ENCODE measurements around the gene APOB. TPM values are rescaled to one million over a fixed set of nuclear protein-coding genes. Genes with fewer than 3 reads are reported as not detected.

Gene APOB
- total RNA-seq, 2 donors from 2014 or later = 0.09 to 0.91 TPM

DNA sequence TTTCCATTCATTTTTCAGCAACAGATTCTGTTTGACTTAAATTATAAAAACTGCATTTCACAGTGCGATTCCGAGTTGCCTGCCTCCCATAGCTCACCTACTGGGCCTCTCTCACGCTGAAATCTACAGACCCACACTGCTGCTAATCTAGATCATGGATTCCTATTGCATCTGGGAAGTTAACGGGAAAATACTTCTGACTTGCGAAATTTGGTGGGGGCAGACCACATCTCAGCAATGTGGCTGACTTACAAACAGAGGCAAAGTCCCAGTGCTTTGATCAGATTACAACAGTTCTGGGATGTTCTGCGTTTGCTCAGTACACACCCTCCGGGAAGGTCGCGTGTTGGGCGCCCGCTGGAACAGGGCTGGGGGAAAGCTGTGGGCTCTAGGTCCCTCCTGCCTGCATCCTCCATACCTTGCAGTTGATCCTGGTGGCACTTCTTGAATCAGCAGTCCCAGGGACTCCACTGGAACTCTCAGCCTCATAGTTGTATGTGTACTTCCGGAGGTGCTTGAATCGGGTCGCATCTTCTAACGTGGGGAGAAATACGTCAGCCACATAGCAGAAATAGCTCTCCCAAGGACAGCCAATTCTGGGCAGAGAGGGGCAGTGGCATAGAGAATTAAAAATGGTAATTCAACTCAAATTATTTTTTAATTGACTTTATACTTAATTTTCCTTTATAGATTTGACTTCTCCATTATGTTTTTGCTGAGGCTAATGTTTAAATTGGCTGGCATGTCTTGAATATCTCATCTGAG is 1.7 kb downstream of the APOB start:
- no peaks in the 10 kb centered on the region for H3K36me3 ChIP-seq
- intact Hi-C loops (cut with DNase I) = loop anchor here (2.0 to 5.0 kb wide), 2 partner anchors 275 to 379 kb away; no protein-coding TSS in a partner anchor
- no peak overlapping the region for H3K4me3 ChIP-seq
- H3K4me1 ChIP-seq (replicated peaks) = no peaks in the 10 kb centered on the region
- H3K9me3 ChIP-seq = no peaks in the 10 kb centered on the region
- TF ChIP-seq, protein P1, sequence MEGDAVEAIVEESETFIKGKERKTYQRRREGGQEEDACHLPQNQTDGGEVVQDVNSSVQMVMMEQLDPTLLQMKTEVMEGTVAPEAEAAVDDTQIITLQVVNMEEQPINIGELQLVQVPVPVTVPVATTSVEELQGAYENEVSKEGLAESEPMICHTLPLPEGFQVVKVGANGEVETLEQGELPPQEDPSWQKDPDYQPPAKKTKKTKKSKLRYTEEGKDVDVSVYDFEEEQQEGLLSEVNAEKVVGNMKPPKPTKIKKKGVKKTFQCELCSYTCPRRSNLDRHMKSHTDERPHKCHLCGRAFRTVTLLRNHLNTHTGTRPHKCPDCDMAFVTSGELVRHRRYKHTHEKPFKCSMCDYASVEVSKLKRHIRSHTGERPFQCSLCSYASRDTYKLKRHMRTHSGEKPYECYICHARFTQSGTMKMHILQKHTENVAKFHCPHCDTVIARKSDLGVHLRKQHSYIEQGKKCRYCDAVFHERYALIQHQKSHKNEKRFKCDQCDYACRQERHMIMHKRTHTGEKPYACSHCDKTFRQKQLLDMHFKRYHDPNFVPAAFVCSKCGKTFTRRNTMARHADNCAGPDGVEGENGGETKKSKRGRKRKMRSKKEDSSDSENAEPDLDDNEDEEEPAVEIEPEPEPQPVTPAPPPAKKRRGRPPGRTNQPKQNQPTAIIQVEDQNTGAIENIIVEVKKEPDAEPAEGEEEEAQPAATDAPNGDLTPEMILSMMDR (IDR thresholded peaks at IDR 0.05) = no peak
- TF ChIP-seq POLR2A (IDR thresholded peaks at IDR 0.05) (no peak), POLR2AphosphoS5 (IDR thresholded peaks at IDR 0.05) (no peak)
- DNase-seq (ENCODE audit: low spot score) = no peak
- H3K27ac ChIP-seq = no peak overlapping the region
- H3K27me3 ChIP-seq (replicated peaks; ENCODE audit: insufficient read depth) = no peaks in the 10 kb centered on the region
- WGBS = 53% methylated on average over 16 of the region's 16 CpGs

DNA sequence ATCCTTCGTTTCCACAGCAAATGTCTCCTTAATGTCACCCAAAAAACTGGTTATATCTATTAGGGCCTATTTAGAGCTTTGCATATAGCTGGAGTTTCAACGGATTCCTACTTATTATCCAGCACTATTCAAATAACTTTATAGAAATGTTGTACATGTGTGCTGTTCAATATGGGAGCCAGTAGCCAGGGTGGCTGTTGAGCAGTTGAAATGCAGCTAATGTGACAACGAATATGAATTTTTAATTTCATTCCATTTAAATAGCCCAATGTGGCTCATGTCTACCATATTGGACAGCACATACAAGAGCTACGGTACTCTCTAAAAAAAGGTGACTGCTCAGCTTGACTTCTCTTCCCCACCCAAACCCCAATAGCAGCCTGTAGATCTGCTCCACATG is 2.4 kb downstream of the APOB start:
- intact Hi-C loops (cut with DNase I) = loop anchor here (2.0 to 5.0 kb wide), 2 partner anchors 276 to 379 kb away; no protein-coding TSS in a partner anchor
- WGBS = 75% methylated on average over 4 of the region's 4 CpGs
- TF ChIP-seq POLR2A (IDR thresholded peaks at IDR 0.05) (no peak), POLR2AphosphoS5 (IDR thresholded peaks at IDR 0.05) (no peak)
- no peak overlapping the region for H3K4me3 ChIP-seq
- H3K36me3 ChIP-seq = no peaks in the 10 kb centered on the region
- H3K27ac ChIP-seq = no peak overlapping the region
- H3K27me3 ChIP-seq (replicated peaks; ENCODE audit: insufficient read depth) = no peaks in the 10 kb centered on the region
- H3K9me3 ChIP-seq = no peaks in the 10 kb centered on the region
- H3K4me1 ChIP-seq (replicated peaks) = no peaks in the 10 kb centered on the region
- DNase-seq (ENCODE audit: low spot score) = no peak

DNA sequence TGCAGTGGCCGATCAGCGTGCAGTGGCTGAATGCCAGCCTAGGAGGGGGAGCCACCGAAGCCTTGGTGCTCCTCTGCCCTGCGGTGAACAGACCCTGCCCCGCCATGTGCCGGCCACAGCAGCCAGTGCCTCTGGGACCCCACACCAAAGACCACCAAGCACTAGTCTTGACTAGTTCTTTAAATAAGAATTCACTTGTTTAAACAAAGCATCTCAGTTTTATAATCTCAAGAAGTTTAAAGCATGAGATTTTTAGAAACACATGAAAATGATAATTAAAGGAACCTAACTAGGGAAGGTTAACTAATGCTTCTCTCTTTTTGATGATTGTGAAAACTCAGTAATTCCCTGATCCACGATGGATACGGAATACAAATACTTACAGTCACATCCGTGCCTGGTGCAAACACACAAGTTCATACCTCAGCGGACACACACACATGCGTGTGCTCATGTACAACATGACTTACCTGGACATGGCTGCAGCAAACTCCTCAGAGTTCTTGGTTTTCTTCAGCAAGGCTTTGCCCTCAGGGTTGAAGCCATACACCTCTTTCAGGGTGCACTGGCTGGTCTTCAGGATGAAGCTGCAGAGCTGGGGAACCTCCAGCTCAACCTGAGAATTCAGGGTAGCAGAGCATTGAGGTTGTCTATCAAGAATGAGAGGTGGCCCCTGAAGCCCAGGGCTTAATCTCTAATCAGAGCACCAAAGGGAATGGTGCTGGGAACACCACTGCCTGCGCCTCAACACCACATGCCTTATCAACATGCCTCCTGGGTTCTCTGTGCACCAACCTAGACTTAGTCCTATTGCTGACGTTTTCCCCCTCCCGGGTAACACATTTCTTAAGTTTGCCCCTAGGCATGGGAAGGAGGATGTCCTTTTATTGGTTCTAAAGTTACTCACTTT is 3.1 kb downstream of the APOB start:
- 74% methylated on average over 14 of the region's 14 CpGs for WGBS
- Histone ChIP-seq H3K9me3 (no peaks in the 10 kb centered on the region), H3K4me3 (no peak overlapping the region), H3K36me3 (no peaks in the 10 kb centered on the region), H3K27me3 (replicated peaks; ENCODE audit: insufficient read depth) (no peaks in the 10 kb centered on the region), H3K4me1 (replicated peaks) (no peaks in the 10 kb centered on the region), H3K27ac (no peak overlapping the region)
- intact Hi-C loops (cut with DNase I) = loop anchor here (2.0 to 5.0 kb wide), 2 partner anchors 277 to 378 kb away; no protein-coding TSS in a partner anchor
- no peak for DNase-seq (ENCODE audit: low spot score)
- no peak for TF ChIP-seq POLR2AphosphoS5 (IDR thresholded peaks at IDR 0.05)
- no peak for TF ChIP-seq POLR2A (IDR thresholded peaks at IDR 0.05)
- TF ChIP-seq, protein P1 (IDR thresholded peaks at IDR 0.05) = no peak

DNA sequence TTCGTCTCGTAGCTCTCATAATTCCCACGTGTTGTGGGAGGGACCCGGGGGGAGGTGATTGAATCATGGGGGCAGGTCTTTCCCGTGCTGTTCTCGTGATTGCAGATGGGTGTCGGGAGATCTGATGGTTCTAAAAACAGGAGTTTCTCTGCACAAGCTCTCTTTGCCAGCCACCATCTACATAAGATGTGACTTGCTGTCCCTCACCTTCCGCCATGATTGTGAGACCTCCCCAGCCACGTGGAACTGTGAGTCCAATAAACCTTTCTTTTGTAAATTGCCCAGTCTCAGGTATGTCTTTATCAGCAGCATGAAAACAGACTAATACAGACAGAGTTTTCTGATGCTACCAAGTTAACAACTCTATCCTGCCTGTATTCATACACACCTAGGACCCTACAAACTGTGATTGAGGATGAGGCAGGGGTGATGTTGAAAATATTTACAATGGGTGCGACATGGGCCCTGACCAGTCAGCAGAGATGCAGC is 3.9 kb downstream of the APOB start:
- H3K4me3 ChIP-seq = no peak overlapping the region
- H3K4me1 ChIP-seq (replicated peaks) = no peaks in the 10 kb centered on the region
- intact Hi-C loops (cut with DNase I) = loop anchor here (2.0 to 5.0 kb wide), 4 partner anchors 48 to 377 kb away; no protein-coding TSS in a partner anchor
- WGBS = 76% methylated on average over 10 of the region's 10 CpGs
- H3K27me3 ChIP-seq (replicated peaks; ENCODE audit: insufficient read depth) = no peaks in the 10 kb centered on the region
- H3K36me3 ChIP-seq = no peaks in the 10 kb centered on the region
- no peak for DNase-seq (ENCODE audit: low spot score)
- no peak overlapping the region for H3K27ac ChIP-seq
- no peaks in the 10 kb centered on the region for H3K9me3 ChIP-seq
- no peak for TF ChIP-seq POLR2A (IDR thresholded peaks at IDR 0.05)
- TF ChIP-seq, protein P1 (IDR thresholded peaks at IDR 0.05) = no peak
- TF ChIP-seq POLR2AphosphoS5 (IDR thresholded peaks at IDR 0.05) = no peak

DNA sequence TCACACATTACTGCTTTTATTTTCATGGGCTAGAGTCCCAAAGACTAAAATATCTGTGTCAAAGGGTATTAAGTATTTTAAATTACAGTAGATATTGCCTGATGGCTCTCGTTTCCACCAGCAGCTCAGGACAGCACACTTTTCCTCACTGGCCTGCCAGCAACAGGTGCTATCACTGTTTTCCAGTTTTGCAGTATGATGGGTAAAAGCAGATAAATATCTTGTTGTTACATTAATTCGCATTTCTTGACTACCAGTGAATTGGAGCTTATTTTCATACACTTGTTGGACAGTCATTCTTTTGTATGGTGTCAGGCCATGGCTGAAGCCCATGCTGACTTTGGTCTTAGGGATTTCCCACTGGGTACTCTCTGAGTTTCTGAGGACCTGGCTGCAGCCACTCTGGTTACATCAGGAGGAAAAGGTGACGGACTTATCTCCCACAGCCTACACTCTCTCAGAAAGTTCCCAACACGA is 4.8 kb downstream of the APOB start:
- intact Hi-C loops (cut with DNase I) = loop anchor here (2.0 to 5.0 kb wide), 2 partner anchors 47 to 66 kb away; no protein-coding TSS in a partner anchor
- H3K4me1 ChIP-seq (replicated peaks) = no peaks in the 10 kb centered on the region
- H3K4me3 ChIP-seq = no peak overlapping the region
- no peak overlapping the region for H3K27ac ChIP-seq
- 61% methylated on average over 4 of the region's 4 CpGs for WGBS
- H3K36me3 ChIP-seq = no peaks in the 10 kb centered on the region
- no peaks in the 10 kb centered on the region for H3K9me3 ChIP-seq
- no peaks in the 10 kb centered on the region for H3K27me3 ChIP-seq (replicated peaks; ENCODE audit: insufficient read depth)
- TF ChIP-seq POLR2A (IDR thresholded peaks at IDR 0.05) (no peak), POLR2AphosphoS5 (IDR thresholded peaks at IDR 0.05) (no peak)
- TF ChIP-seq, protein P1 (IDR thresholded peaks at IDR 0.05) = no peak
- no peak for DNase-seq (ENCODE audit: low spot score)

Data from prostate gland (tissue), 2 donors.